ENCODE measurements around the gene ZNF486.
"Not testable (repeated sequence)": the region's sequence is repeated elsewhere in the genome, so short reads cannot be mapped to it uniquely, and the experiment has no call there.

Gene ZNF486

GRCh38 chr19:20233105-20233504 is 66.1 kb downstream of the ZNF486 start:
- no peak for DNase-seq

DNA sequence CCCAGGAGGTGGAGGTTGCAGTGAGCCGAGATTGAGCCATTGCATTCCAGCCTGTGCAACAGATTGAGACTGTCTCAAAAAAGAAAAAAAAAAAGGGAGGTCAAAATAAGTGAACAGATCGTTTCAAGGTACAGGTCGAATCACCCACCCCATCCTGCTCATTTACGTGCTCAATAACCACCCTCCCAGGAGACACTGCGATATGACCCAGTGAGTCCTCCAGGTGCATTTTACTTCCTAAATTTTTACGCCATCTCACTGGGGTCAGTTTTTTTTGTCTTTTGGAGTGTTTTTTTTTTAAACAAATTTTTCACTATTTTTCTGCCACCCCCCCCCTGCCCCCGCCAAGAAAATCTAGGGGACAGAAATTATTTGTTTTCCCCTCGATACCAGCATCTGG is 68.1 kb downstream of the ZNF486 start:
- no peak for DNase-seq

DNA sequence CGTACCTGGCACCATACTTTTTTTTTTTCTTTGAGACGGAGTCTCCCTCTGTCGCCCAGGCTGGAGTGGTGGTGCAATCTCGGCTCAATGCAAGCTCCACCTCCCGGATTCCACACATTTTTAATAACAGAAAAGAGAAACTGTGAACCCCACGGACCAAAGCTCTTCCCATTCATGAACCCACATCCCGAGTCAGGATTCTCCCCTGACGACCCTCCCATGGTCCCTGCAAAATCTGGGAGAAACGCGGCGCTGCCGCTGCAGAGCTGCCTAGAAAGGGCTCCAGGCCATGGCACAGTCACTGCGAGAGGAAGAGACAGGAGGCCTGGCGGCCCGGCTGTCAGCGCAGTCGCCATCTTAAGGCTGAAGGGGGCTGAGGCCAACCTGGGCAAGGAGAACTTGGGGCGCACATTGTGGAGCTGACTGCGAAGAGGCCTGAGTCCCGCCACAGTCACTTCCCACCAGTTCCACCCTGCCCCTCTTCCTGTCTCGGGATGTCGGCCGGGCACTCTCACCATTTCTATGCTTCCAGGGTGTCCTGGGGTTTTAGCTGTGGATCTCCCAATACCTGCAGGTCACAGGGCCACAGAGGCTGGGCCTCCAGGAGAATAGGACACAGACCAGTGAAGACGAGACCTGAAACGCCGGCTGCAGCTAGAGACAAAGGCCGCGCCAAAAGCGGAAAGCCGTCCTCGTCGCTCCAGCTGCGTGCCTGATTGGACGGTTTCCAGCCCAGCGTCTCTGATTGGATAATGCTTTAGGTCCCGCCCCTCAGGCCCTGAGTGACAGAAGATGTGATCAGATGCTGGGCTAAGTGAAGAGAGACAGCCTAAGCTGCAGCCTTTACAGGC is 71.0 kb downstream of the ZNF486 start:
- DNase-seq, result peak; percentile 27 to 97 (median 80)

DNA sequence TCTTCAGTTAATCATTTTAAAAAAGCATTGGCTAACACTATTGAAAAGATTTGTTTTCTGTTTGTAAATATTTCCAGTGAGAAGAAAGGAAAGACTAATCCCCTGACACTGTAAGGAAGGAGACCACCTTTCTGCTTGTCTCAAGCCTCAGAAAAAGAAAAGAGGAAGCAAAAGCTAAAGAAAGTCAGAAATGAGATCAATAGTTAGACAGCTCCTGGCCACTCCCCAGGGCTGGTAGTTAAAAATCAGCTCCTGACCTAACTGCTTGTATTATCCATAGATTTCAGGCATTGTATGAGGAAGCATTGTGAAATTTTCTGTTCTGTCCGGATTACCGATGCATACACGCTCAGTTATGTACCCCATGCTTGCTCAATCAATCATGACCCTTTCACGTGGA is 76.6 kb downstream of the ZNF486 start:
- no peak for DNase-seq

DNA sequence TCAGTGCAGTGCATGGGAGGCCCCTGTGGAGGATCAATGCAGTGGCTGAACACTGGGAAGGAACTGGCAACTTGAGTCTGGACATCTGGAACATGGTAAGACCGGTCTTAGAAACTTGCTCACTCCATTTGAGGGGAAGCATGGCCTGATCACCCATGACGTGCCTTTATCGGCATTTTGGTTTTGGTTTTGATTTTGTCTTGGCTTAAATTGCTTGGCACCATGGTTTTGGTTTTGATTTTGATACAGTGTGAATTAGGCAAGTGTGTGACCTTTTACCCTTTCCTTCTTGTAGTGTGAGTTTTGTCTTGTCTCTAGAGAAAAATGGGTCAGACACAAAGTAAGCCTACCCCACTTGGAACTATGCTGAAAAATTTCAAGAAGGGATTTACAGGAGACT is 77.3 kb downstream of the ZNF486 start:
- no peak for DNase-seq

GRCh38 chr19:20245309-20245708 is 78.3 kb downstream of the ZNF486 start:
- DNase-seq, result no peak

- peak in 44 of 56 donors; percentile 0 to 78 (median 30) for DNase-seq
These were observed 80.1 kb downstream of the ZNF486 start for GRCh38 chr19:20247016-20247683.

- DNase-seq, result not testable (repeated sequence)
These were observed 81.2 kb downstream of the ZNF486 start for GRCh38 chr19:20248258-20248657.
